Gastroesophageal sphincter (tissue), 4 donors: ENCODE measurements around the gene U2AF1. TPM values are rescaled to one million over a fixed set of nuclear protein-coding genes. Genes with fewer than 3 reads are reported as not detected.
A peak's percentile ranks its signal among the peaks of the same experiment; 100 is the strongest.
"Not testable (repeated sequence)": the region's sequence is repeated elsewhere in the genome, so short reads cannot be mapped to it uniquely, and the experiment has no call there.

Experiments
- ATAC-seq: fragments of 150-250 bp; one replicate; pipeline ENCODE4 v1.9.1; 2016; ENCODE audit warnings: mild to moderate bottlenecking, moderate library complexity
- H3K27ac ChIP-seq, 4 donors: fragments of 200-600 bp; sonication (generic) in 3 of 4; 1 replicate in 3 of 4; 2 replicates in 1 of 4; pipeline ENCODE4 v1.5.1; 2016 to 2019
- H3K27me3 ChIP-seq: fragments of 200-600 bp; sonication (generic); one replicate; pipeline ENCODE4 v1.5.1; 2019
- H3K36me3 ChIP-seq, 2 donors: fragments of 200-600 bp; sonication (generic); one replicate each; pipeline ENCODE4 v1.5.1; 2019; ENCODE audit warnings: control low read depth in 1 of 2
- H3K4me1 ChIP-seq, 3 donors: fragments of 200-600 bp; sonication (generic); 1 replicate in 2 of 3; 2 replicates in 1 of 3; pipeline ENCODE4 v1.5.1; 2016 to 2019; ENCODE audit warnings: control low read depth in 2 of 3
- H3K4me3 ChIP-seq, 2 donors: fragments of 200-600 bp; sonication (generic); one replicate each; pipeline ENCODE4 v1.5.1; 2019; ENCODE audit warnings: mild to moderate bottlenecking in 1 of 2, moderate library complexity in 1 of 2
- H3K9me3 ChIP-seq, 3 donors: fragments of 200-600 bp; sonication (generic); one replicate each; pipeline ENCODE4 v1.5.1; 2017 to 2019; ENCODE audit warnings: control low read depth in 2 of 3
- WGBS, 2 donors: methylation state at CpG; one replicate each; pipeline ENCODE4 v1.1.5; 2018; ENCODE audit warnings: low coverage in 1 of 2; 5-methylcytosine and 5-hydroxymethylcytosine counted together
- total RNA-seq, 4 donors: library from RNA; depleted of rRNA; stranded (reverse); fragments of >200 nt; gene quantifications; one replicate each; pipeline ENCODE4 v1.1.0, GENCODE V29; 2016

The U2AF1 gene
- total RNA-seq, 4 donors from 2014 or later: 26.6 to 49.5 (median 41.4) TPM

DNA sequence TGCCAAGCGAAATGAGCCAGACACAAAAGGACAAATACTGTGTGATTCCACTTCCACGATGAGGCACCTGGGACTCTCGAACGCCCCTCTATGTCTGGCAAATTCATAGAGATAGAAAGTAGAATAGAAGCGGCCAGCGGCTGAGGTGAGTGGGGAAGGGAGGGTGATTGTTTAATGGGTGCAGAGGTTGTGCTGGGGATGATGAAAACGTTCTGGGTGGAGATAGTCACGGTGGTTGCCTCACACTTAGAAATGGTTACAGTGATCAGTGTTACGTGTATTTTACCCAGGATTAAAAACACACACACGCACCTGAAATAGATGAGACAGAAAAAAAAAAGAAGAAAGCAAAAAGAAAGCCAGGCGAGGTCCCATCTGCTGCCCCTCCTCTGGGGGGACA lies 34.6 kb downstream of the U2AF1 start:
- not testable (repeated sequence) for ATAC-seq, H3K27me3 ChIP-seq, H3K4me1 ChIP-seq, H3K4me3 ChIP-seq, H3K36me3 ChIP-seq, H3K9me3 ChIP-seq, H3K27ac ChIP-seq
- no CpG with 5 or more reads among the region's 11 CpGs for WGBS, 2 donors

GRCh38 chr21:43069682-43070081 lies 37.7 kb downstream of the U2AF1 start:
- no CpG with 5 or more reads among the region's 10 CpGs for WGBS, 2 donors
- H3K4me3 ChIP-seq, H3K9me3 ChIP-seq, ATAC-seq, H3K4me1 ChIP-seq, H3K27ac ChIP-seq, H3K27me3 ChIP-seq, H3K36me3 ChIP-seq: not testable (repeated sequence)

DNA sequence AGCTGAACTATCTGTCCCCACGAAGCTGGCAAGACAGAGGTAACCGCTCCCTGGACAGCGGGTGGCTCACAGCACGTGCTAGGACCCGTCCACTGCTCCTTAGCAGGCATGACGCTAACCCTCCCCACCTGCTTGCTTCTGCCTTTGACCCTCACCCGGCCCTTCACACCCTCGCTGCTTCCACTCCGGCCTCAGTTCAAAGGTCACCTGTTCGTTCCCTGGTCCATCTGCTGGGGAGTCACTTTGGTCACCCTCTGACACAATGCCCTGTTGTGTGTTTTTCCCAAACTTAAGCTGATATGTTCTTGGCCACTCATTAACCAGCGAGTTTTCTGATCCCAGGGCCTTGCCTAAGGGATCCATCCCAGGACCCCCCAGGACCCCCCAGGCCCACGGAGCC lies 39.3 kb downstream of the U2AF1 start:
- WGBS, 2 donors: no CpG with 5 or more reads among the region's 12 CpGs
- ATAC-seq, H3K4me3 ChIP-seq: not testable (repeated sequence)

GRCh38 chr21:43066690-43067089 lies 40.7 kb downstream of the U2AF1 start:
- WGBS, 2 donors: no CpG with 5 or more reads among the region's 12 CpGs
- not testable (repeated sequence) for ATAC-seq, H3K9me3 ChIP-seq, H3K4me1 ChIP-seq, H3K27me3 ChIP-seq, H3K27ac ChIP-seq, H3K4me3 ChIP-seq, H3K36me3 ChIP-seq

More for the DNA sequence above, 39.3 kb downstream of the U2AF1 start:
- not testable (repeated sequence) for H3K4me1 ChIP-seq, H3K27me3 ChIP-seq, H3K27ac ChIP-seq, H3K36me3 ChIP-seq, H3K9me3 ChIP-seq

GRCh38 chr21:43065991-43066390 lies 41.4 kb downstream of the U2AF1 start:
- WGBS, 2 donors: no CpG with 5 or more reads among the region's 30 CpGs
- H3K4me1 ChIP-seq, H3K36me3 ChIP-seq, H3K27me3 ChIP-seq, H3K27ac ChIP-seq, H3K4me3 ChIP-seq, ATAC-seq, H3K9me3 ChIP-seq: not testable (repeated sequence)

- H3K27ac ChIP-seq, H3K36me3 ChIP-seq, H3K27me3 ChIP-seq, H3K4me1 ChIP-seq, H3K4me3 ChIP-seq, H3K9me3 ChIP-seq: not testable (repeated sequence)
- WGBS, 2 donors: no CpG with 5 or more reads among the region's 22 CpGs
- peak; percentile 31 for ATAC-seq
Observed at GRCh38 chr21:43064265-43064917, 43.0 kb downstream of the U2AF1 start.

GRCh38 chr21:43062955-43063664 lies 44.3 kb downstream of the U2AF1 start:
- ATAC-seq: not testable (repeated sequence)
- WGBS, 2 donors: no CpG with 5 or more reads among the region's 28 CpGs

GRCh38 chr21:43053112-43053511 lies 54.3 kb downstream of the U2AF1 start:
- no CpG with 5 or more reads among the region's 13 CpGs for WGBS, 2 donors
- not testable (repeated sequence) for H3K4me1 ChIP-seq, H3K4me3 ChIP-seq, H3K36me3 ChIP-seq, H3K9me3 ChIP-seq, H3K27me3 ChIP-seq, H3K27ac ChIP-seq, ATAC-seq

More at GRCh38 chr21:43062955-43063664, 44.3 kb downstream of the U2AF1 start:
- not testable (repeated sequence) for H3K9me3 ChIP-seq, H3K36me3 ChIP-seq, H3K4me1 ChIP-seq, H3K27ac ChIP-seq, H3K27me3 ChIP-seq, H3K4me3 ChIP-seq

GRCh38 chr21:43045876-43046821 lies 61.2 kb downstream of the U2AF1 start:
- WGBS, 2 donors: no CpG with 5 or more reads among the region's 21 CpGs
- ATAC-seq: peak; percentile 57
- H3K9me3 ChIP-seq, H3K4me3 ChIP-seq, H3K27me3 ChIP-seq, H3K36me3 ChIP-seq, H3K27ac ChIP-seq, H3K4me1 ChIP-seq: not testable (repeated sequence)

- not testable (repeated sequence) for H3K4me3 ChIP-seq, H3K27me3 ChIP-seq, H3K36me3 ChIP-seq, H3K9me3 ChIP-seq, H3K27ac ChIP-seq, H3K4me1 ChIP-seq
- ATAC-seq: peak; percentile 78
- WGBS, 2 donors: no CpG with 5 or more reads among the region's 17 CpGs
Observed at GRCh38 chr21:43045165-43045875, 62.0 kb downstream of the U2AF1 start.

DNA sequence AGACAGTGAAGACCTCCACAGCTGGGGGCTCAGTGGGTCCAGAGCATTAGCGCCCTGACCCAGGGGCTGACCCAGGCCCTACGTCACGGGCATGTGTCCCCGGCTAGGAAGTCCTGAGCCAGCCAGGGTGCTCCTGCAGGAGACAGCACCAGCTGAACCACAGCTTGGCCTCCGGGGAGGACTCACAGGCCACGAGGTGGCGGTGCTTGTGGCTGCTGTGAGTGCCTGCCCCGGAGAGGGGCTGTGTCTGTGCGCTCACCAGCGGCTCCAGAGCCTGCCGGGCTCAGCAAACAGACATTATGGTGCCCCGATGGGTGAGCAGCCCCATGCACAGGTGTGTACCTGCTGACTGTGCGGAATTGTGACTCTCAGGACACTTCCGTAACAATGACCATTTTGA lies 62.8 kb downstream of the U2AF1 start:
- not testable (repeated sequence) for H3K4me1 ChIP-seq, H3K9me3 ChIP-seq, H3K27me3 ChIP-seq, H3K36me3 ChIP-seq, H3K4me3 ChIP-seq, ATAC-seq, H3K27ac ChIP-seq
- WGBS, 2 donors: no CpG with 5 or more reads among the region's 14 CpGs

- WGBS, 2 donors: 80% methylated on average over 2 of the region's 14 CpGs; no CpG with 5 or more reads in 1 of the 2 donors
Observed at GRCh38 chr21:43043291-43043690, 64.1 kb downstream of the U2AF1 start.

More at GRCh38 chr21:43043291-43043690, 64.1 kb downstream of the U2AF1 start:
- not testable (repeated sequence) for H3K9me3 ChIP-seq, H3K27ac ChIP-seq, H3K4me3 ChIP-seq, H3K4me1 ChIP-seq, ATAC-seq, H3K27me3 ChIP-seq, H3K36me3 ChIP-seq
